IMR-90 (cell line): ENCODE results near the gene ST3GAL3. TPM values are rescaled to one million over a fixed set of nuclear protein-coding genes. Genes with fewer than 3 reads are reported as not detected.

ENCODE experiments used
- ATAC-seq: fragments of 200-7000 bp; cut with Tn5 transposase; 2 replicates; pipeline ENCODE4 v1.9.1; 2020; ENCODE audit warnings: low read depth, mild to moderate bottlenecking, moderate library complexity
- BruUV-seq: library from RNA; stranded (reverse); fragments of 400-500 nt; replicated peaks from 2 replicates; lab custom pipeline; 2021; lab: Mats Ljungman, UMichigan
- CTCF ChIA-PET: fragments of 300-600 bp; formaldehyde crosslinking; extraction: SDS; loops from one replicate; lab custom pipeline; 2021; ENCODE audit warnings: antibody characterized with exemption; lab: Yijun Ruan, JAX
- POLR2A ChIA-PET: fragments of 300-600 bp; sonication (Branson Sonifier 250); formaldehyde crosslinking; loops from one replicate; lab custom pipeline; 2022; ENCODE audit warnings: antibody characterized with exemption; ENCODE audit not compliant: unreplicated experiment; lab: Charles Lee
- DNase-seq: peaks from one replicate; pipeline ENCODE4 v3.0.0; 2013
- H2AFZ ChIP-seq: replicated peaks from 2 replicates; pipeline ENCODE3; 2013; ENCODE audit warnings: low read length, mild to moderate bottlenecking; ENCODE audit not compliant: poor library complexity
- H2AK5ac ChIP-seq: 2 replicates; pipeline ENCODE4 v1.6.1; 2013; ENCODE audit warnings: low read depth, low read length, inconsistent platforms
- H2AK9ac ChIP-seq: replicated peaks from 2 replicates; pipeline ENCODE3; 2013; ENCODE audit warnings: mild to moderate bottlenecking, low read depth, low read length, moderate library complexity; ENCODE audit not compliant: poor library complexity
- H2BK120ac ChIP-seq: 2 replicates; pipeline ENCODE4 v1.6.1; 2013; ENCODE audit warnings: low read depth, low read length, inconsistent platforms
- H2BK15ac ChIP-seq: 3 replicates; pipeline ENCODE4 v1.6.1; 2013; ENCODE audit warnings: low read depth, low read length, inconsistent platforms
- H2BK20ac ChIP-seq: 2 replicates; pipeline ENCODE4 v1.6.1; 2013; ENCODE audit warnings: low read depth, mild to moderate bottlenecking, inconsistent platforms, low read length, moderate library complexity
- H2BK5ac ChIP-seq: 2 replicates; pipeline ENCODE4 v1.6.1; 2013; ENCODE audit warnings: mild to moderate bottlenecking, low read depth, low read length, inconsistent platforms; ENCODE audit not compliant: poor library complexity, severe bottlenecking
- H3K14ac ChIP-seq: replicated peaks from 2 replicates; pipeline ENCODE4 v1.6.1; 2013; ENCODE audit warnings: low read depth, low read length, inconsistent platforms
- H3K18ac ChIP-seq: 2 replicates; pipeline ENCODE4 v1.6.1; 2013; ENCODE audit warnings: low read depth, low read length, control low read depth
- H3K23ac ChIP-seq: 2 replicates; pipeline ENCODE4 v1.6.1; 2013; ENCODE audit warnings: low read depth, low read length, inconsistent platforms
- H3K27ac ChIP-seq: 2 replicates; pipeline ENCODE4 v1.5.1; 2013; ENCODE audit warnings: mild to moderate bottlenecking, control low read depth, low read length; ENCODE audit not compliant: insufficient read depth
- H3K27me3 ChIP-seq: 2 replicates; pipeline ENCODE4 v1.6.1; 2013; ENCODE audit warnings: low read length; ENCODE audit not compliant: control insufficient read depth, insufficient read depth
- H3K36me3 ChIP-seq: 2 replicates; pipeline ENCODE4 v1.6.1; 2013; ENCODE audit warnings: low read length, mixed read lengths; ENCODE audit not compliant: control insufficient read depth, insufficient read depth
- H3K4ac ChIP-seq: 2 replicates; pipeline ENCODE4 v1.6.1; 2013; ENCODE audit warnings: low read depth, low read length, inconsistent platforms
- H3K4me1 ChIP-seq: 2 replicates; pipeline ENCODE4 v1.6.1; 2013; ENCODE audit warnings: low read length, mixed read lengths; ENCODE audit not compliant: control insufficient read depth, insufficient read depth
- H3K4me2 ChIP-seq: 2 replicates; pipeline ENCODE4 v1.6.1; 2013; ENCODE audit warnings: low read depth, mild to moderate bottlenecking, control low read depth, low read length, moderate library complexity
- H3K4me3 ChIP-seq: 2 replicates; pipeline ENCODE4 v1.5.1; 2013; ENCODE audit warnings: low read depth, mild to moderate bottlenecking, control low read depth, low read length, moderate library complexity; ENCODE audit not compliant: insufficient read depth
- H3K56ac ChIP-seq: 2 replicates; pipeline ENCODE4 v1.6.1; 2013; ENCODE audit warnings: low read length, inconsistent platforms; ENCODE audit not compliant: insufficient read depth; ENCODE audit errors: extremely low read depth
- H3K79me1 ChIP-seq, 2 experiments: 2 replicates each; pipeline ENCODE4 v1.6.1; 2013; ENCODE audit warnings: low read length in 2 of 2, inconsistent platforms in 1 of 2, low read depth in 1 of 2
- H3K9ac ChIP-seq: 2 replicates; pipeline ENCODE4 v1.6.1; 2013; ENCODE audit warnings: low read depth, low read length, control low read depth
- H3K9me1 ChIP-seq: 2 replicates; pipeline ENCODE4 v1.6.1; 2013; ENCODE audit warnings: low read length, inconsistent platforms; ENCODE audit not compliant: insufficient read depth
- H3K9me3 ChIP-seq: 2 replicates; pipeline ENCODE4 v1.6.1; 2013; ENCODE audit warnings: low read length; ENCODE audit not compliant: control insufficient read depth, insufficient read depth
- H4K20me1 ChIP-seq: 2 replicates; pipeline ENCODE4 v1.6.1; 2013; ENCODE audit warnings: low read length, inconsistent platforms; ENCODE audit not compliant: insufficient read depth
- H4K5ac ChIP-seq: 2 replicates; pipeline ENCODE4 v1.6.1; 2013; ENCODE audit warnings: mild to moderate bottlenecking, low read depth, low read length, control low read depth
- H4K8ac ChIP-seq, 2 experiments: 2 replicates each; pipeline ENCODE4 v1.6.1; 2013; ENCODE audit warnings: low read depth in 2 of 2, low read length in 2 of 2, control low read depth in 1 of 2, inconsistent platforms in 1 of 2
- H4K91ac ChIP-seq: 2 replicates; pipeline ENCODE4 v1.6.1; 2013; ENCODE audit warnings: low read depth, low read length, inconsistent platforms; ENCODE audit not compliant: insufficient read depth
- MAFK ChIP-seq: IDR thresholded peaks from 2 replicates; pipeline ENCODE4 v1.6.1; 2012; ENCODE audit warnings: low read depth, low read length, improper control_type of control experiment
- MAZ ChIP-seq: IDR thresholded peaks from 2 replicates; pipeline ENCODE4 v1.6.1; 2012; ENCODE audit warnings: low read depth, mild to moderate bottlenecking, low read length, improper control_type of control experiment, moderate library complexity, borderline replicate concordance
- POLR2A ChIP-seq: IDR thresholded peaks from 2 replicates; pipeline ENCODE4 v1.6.1; 2012; ENCODE audit warnings: mild to moderate bottlenecking, low read depth, low read length
- SMC3 ChIP-seq: fragments of 150-350 bp; IDR thresholded peaks from 2 replicates; pipeline ENCODE4 v1.6.1; 2016; ENCODE audit warnings: low read depth, mild to moderate bottlenecking, antibody characterized with exemption, low read length, moderate library complexity
- WGBS, 2 experiments: methylation state at CpG; one replicate each; pipeline versions ENCODE4 v1.1.5 to v1.1.7; 2013; ENCODE audit warnings: missing lambda C conversion rate in 2 of 2; ENCODE audit not compliant: insufficient read length in 1 of 2; ENCODE audit errors: extremely low coverage in 2 of 2; 5-methylcytosine and 5-hydroxymethylcytosine counted together
- dilution Hi-C: fragments of 300-500 bp; cut with HindIII; formaldehyde crosslinking; loops from one replicate; pipeline ENCODE4 v1.14.3; 2018; ENCODE audit warnings: low sequenced_read_pairs; ENCODE audit not compliant: unreplicated experiment
- in situ Hi-C: fragments of 300-500 bp; cut with MboI; formaldehyde crosslinking; loops from 3 replicates; pipeline ENCODE4 v1.14.3; 2019; ENCODE audit warnings: low sequenced_read_pairs, inconsistent platforms, mixed read lengths
- intact Hi-C: fragments of 100-400 bp; cut with micrococcal nuclease; formaldehyde crosslinking; loops from 2 replicates; pipeline ENCODE4 v1.10.0; 2022
- polyA plus RNA-seq, 3 experiments: library from polyadenylated mRNA; depleted of rRNA; stranded (reverse); fragments of >200 nt; gene quantifications; 2 replicates each; pipeline ENCODE4 v1.2.3, GENCODE V29; 2012; ENCODE audit warnings: low replicate concordance in 1 of 3
- total RNA-seq: library from RNA; depleted of rRNA; stranded (reverse); fragments of >200 nt; gene quantifications from 2 replicates; pipeline ENCODE4 v1.2.3, GENCODE V29; 2012

Gene ST3GAL3
- total and polyA plus RNA-seq, 2 of the 4 experiments (the other 2 are of a cell fraction) = 12.0 to 14.8 TPM

- no peak overlapping the region for H3K18ac ChIP-seq
- dilution Hi-C loops (no loop called here), in situ Hi-C loops (no loop called here), intact Hi-C loops (no loop called here)
- no peak overlapping the region for H2AK9ac ChIP-seq
- H3K56ac ChIP-seq = no peak overlapping the region
- H3K9me1 ChIP-seq = peaks cover 6% of the 10 kb centered on the region
- H3K9me3 ChIP-seq = no peaks in the 10 kb centered on the region
- H2BK20ac ChIP-seq = no peak overlapping the region
- no peak overlapping the region for H3K4me2 ChIP-seq
- H2BK5ac ChIP-seq = no peak overlapping the region
- no peaks in the 10 kb centered on the region; the same call in 1 of the 2 replicates for H3K27me3 ChIP-seq
- TF ChIP-seq MAFK = peak; percentile 38; the same call in 1 of the 2 replicates
- TF ChIP-seq SMC3 = no peak
- TF ChIP-seq MAZ = no peak
- TF ChIP-seq POLR2A = no peak
- DNase-seq (no peak), ATAC-seq (no peak)
- H3K4ac ChIP-seq = peak overlapping the region; percentile 9; the same call in 1 of the 2 replicates
- H3K4me3 ChIP-seq = no peak overlapping the region
- H3K27ac ChIP-seq = no peak overlapping the region
- no peak overlapping the region for H3K14ac ChIP-seq
- no TSS peak for BruUV-seq
- H2BK120ac ChIP-seq = no peak overlapping the region
- no peaks in the 10 kb centered on the region for H3K36me3 ChIP-seq
- peaks cover 10% of the 10 kb centered on the region for H3K4me1 ChIP-seq
- H2AK5ac ChIP-seq = no peak overlapping the region
- peaks cover 3% of the 10 kb centered on the region; the same call in 1 of the 2 replicates for H4K20me1 ChIP-seq
- no peak overlapping the region for H2BK15ac ChIP-seq
- H4K91ac ChIP-seq = no peak overlapping the region
- H2AFZ ChIP-seq = peak overlapping the region; percentile 85
- H4K8ac ChIP-seq = no peak overlapping the region
- no peak overlapping the region for H3K9ac ChIP-seq
- H3K23ac ChIP-seq = no peak overlapping the region
- 100% methylated on average over 3 of the region's 8 CpGs; no CpG with 5 or more reads in 1 of the 2 experiments for WGBS, 2 experiments
- peaks cover 0 to 8% of the 10 kb centered on the region in 2 experiments; a peak in 1 of 4 replicates for H3K79me1 ChIP-seq
- ChIA-PET CTCF (interaction anchor here (0.8 to 5.6 kb wide), 3 partner anchors 111 to 174 kb away, joined by 3 to 149 read pairs (median 6); no protein-coding TSS in a partner anchor), POLR2A (no interaction called here)
- H4K5ac ChIP-seq = no peak overlapping the region
Measured at GRCh38 chr1:43937179-43937865, 230.0 kb downstream of the ST3GAL3 start.
